Measurements from ENCODE around the gene DUSP10. TPM values are rescaled to one million over a fixed set of nuclear protein-coding genes. Genes with fewer than 3 reads are reported as not detected.

Gene DUSP10
- total RNA-seq, 4 donors from 2014 or later: 2.9 to 7.0 (median 5.9) TPM

DNA sequence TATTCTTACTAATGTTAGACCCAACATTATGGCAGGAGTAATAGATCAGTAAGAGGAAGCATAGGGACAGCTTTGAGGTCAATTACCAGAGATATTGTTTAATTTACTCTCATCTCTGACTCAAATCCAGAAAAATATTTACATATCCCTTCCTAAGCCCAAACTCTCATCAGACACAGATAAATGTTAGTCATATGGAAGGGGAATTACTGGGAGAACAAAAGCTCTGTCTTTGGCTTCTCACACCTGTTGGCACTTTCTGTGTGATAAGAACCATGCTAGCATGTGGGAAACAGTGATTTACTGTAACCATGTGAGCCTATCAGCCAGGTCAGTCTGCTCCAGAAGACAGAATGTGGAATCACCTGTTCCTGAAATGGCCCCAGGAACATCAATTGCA, 72.4 kb downstream of the DUSP10 start:
- no peaks in the 10 kb centered on the region for H3K27me3 ChIP-seq
- H3K27ac ChIP-seq: no peak overlapping the region
- DNase-seq (no peak), ATAC-seq (no peak)
- intact Hi-C loops (cut with DNase I; ENCODE audit: low total_unique reads): no loop called here
- TF ChIP-seq, protein P1, sequence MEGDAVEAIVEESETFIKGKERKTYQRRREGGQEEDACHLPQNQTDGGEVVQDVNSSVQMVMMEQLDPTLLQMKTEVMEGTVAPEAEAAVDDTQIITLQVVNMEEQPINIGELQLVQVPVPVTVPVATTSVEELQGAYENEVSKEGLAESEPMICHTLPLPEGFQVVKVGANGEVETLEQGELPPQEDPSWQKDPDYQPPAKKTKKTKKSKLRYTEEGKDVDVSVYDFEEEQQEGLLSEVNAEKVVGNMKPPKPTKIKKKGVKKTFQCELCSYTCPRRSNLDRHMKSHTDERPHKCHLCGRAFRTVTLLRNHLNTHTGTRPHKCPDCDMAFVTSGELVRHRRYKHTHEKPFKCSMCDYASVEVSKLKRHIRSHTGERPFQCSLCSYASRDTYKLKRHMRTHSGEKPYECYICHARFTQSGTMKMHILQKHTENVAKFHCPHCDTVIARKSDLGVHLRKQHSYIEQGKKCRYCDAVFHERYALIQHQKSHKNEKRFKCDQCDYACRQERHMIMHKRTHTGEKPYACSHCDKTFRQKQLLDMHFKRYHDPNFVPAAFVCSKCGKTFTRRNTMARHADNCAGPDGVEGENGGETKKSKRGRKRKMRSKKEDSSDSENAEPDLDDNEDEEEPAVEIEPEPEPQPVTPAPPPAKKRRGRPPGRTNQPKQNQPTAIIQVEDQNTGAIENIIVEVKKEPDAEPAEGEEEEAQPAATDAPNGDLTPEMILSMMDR (IDR thresholded peaks at IDR 0.05 in 4 of 5, conservative IDR thresholded peaks at IDR 0.05 in 1 of 5): no peak
- TF ChIP-seq POLR2A (IDR thresholded peaks at IDR 0.05): no peak
- H3K9me3 ChIP-seq: no peaks in the 10 kb centered on the region
- H3K4me3 ChIP-seq: no peak overlapping the region
- H3K4me1 ChIP-seq: no peaks in the 10 kb centered on the region
- in situ Hi-C loops (cut with MboI; ENCODE audit: low sequenced_read_pairs in 4 of 4): no loop called here
- H3K36me3 ChIP-seq: no peaks in the 10 kb centered on the region

DNA sequence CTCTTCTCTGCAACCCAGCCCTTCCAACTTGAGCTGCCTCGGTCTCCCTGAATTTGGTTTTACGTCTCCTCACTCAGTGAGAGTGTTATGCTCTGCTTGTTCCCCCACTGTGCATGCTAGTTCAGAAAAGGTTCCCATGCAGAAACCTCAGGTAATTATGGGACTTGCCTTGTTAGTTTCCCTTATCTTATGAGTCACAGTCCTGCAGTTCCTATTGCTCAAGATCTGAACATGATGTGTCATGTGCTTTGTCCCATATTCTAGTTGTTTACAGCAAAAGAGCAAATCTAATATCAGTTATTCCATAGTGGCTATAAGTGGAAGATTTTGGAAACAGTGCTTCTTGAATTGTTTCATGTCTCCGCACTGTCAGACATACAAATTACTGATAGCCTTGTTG, 74.4 kb downstream of the DUSP10 start:
- no peaks in the 10 kb centered on the region for H3K36me3 ChIP-seq
- no peak overlapping the region for H3K27ac ChIP-seq
- no peak for DNase-seq
- no peak for TF ChIP-seq POLR2A (IDR thresholded peaks at IDR 0.05)
- TF ChIP-seq, protein P1 (IDR thresholded peaks at IDR 0.05 in 4 of 5, conservative IDR thresholded peaks at IDR 0.05 in 1 of 5): no peak
- H3K9me3 ChIP-seq: no peaks in the 10 kb centered on the region
- no peak for ATAC-seq
- in situ Hi-C loops (cut with MboI; ENCODE audit: low sequenced_read_pairs in 4 of 4): no loop called here
- no peaks in the 10 kb centered on the region for H3K4me1 ChIP-seq
- H3K27me3 ChIP-seq: no peaks in the 10 kb centered on the region
- no peak overlapping the region for H3K4me3 ChIP-seq
- intact Hi-C loops (cut with DNase I; ENCODE audit: low total_unique reads): no loop called here

DNA sequence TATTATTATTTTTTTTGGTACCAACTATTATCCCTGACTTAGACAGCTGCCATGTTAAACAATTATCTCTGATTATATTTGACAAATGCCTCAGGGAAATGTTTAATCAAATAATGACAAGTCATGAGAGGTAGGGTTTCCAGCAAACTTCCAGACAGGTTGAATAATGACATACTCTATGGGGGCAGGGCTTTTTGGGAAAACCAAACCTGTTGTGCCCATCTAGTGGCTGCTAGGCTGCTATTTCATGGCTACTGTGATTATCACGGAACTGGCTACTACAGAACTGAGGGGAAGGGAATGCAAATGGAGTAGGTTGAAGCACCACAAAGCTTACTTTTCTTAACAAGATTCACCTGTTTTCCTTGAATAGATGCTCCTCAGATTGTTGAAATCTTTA, 77.6 kb downstream of the DUSP10 start:
- no peak for DNase-seq
- intact Hi-C loops (cut with DNase I; ENCODE audit: low total_unique reads): no loop called here

DNA sequence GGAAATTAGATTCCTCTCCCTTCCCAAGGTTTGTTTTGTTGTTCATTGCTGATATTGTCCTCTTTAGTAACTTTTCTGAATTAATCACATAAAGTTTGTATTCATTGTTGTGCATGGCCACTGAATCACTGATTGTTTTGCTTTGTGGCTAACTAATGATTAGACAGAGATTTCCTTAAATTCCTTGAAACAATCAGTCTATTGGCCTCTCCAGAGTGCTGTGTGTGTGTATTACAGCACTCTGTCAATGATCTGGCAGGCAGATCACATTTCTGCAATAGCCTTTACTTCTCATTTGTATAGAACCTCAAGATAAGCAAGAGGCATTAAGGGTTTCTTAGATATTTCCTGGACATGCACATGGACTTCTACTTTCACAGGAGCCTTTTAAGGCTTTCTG, 78.6 kb downstream of the DUSP10 start:
- intact Hi-C loops (cut with DNase I; ENCODE audit: low total_unique reads) (no loop called here), in situ Hi-C loops (cut with MboI; ENCODE audit: low sequenced_read_pairs in 4 of 4) (no loop called here)
- Histone ChIP-seq H3K27ac (no peak overlapping the region), H3K9me3 (no peaks in the 10 kb centered on the region), H3K36me3 (no peaks in the 10 kb centered on the region), H3K4me1 (no peaks in the 10 kb centered on the region), H3K4me3 (no peak overlapping the region), H3K27me3 (no peaks in the 10 kb centered on the region)
- DNase-seq (no peak), ATAC-seq (no peak)
- TF ChIP-seq, protein P1 (IDR thresholded peaks at IDR 0.05 in 4 of 5, conservative IDR thresholded peaks at IDR 0.05 in 1 of 5): no peak
- TF ChIP-seq POLR2A (IDR thresholded peaks at IDR 0.05): no peak

More for the DNA sequence above, 77.6 kb downstream of the DUSP10 start:
- H3K4me1 ChIP-seq: no peaks in the 10 kb centered on the region
- no peaks in the 10 kb centered on the region for H3K9me3 ChIP-seq
- no peak overlapping the region for H3K4me3 ChIP-seq
- TF ChIP-seq, protein P1 (IDR thresholded peaks at IDR 0.05 in 4 of 5, conservative IDR thresholded peaks at IDR 0.05 in 1 of 5): no peak
- TF ChIP-seq POLR2A (IDR thresholded peaks at IDR 0.05): no peak
- no peak for ATAC-seq
- H3K36me3 ChIP-seq: no peaks in the 10 kb centered on the region
- in situ Hi-C loops (cut with MboI; ENCODE audit: low sequenced_read_pairs in 4 of 4): no loop called here
- no peak overlapping the region for H3K27ac ChIP-seq
- H3K27me3 ChIP-seq: no peaks in the 10 kb centered on the region

DNA sequence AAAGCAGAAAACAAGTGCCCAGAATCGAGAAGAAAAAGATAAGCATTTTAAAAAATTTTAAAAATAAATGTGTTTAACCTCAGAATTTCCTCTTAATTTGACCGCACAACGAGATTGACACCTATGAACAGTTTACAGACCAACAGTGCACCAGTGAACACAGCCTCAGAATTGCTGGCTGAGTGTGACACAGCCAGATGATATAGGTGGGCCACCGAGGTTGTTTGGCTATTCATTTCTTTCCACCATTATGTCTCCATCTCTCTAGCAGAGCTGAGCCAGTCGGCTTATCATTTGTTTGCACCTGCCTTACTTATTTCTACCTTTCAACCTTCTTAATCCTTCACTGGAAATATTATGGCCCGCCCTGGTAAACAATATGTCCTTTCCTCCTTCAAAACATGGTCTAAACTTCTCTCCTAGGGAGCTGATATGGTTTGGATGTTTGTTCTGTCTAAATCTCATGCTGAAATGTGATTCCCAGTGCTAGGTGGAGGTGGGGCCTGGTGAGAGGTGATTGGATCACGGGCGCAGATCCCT, 86.1 kb downstream of the DUSP10 start:
- Histone ChIP-seq H3K27me3 (no peaks in the 10 kb centered on the region), H3K27ac (no peak overlapping the region), H3K4me3 (no peak overlapping the region), H3K36me3 (no peaks in the 10 kb centered on the region), H3K9me3 (no peaks in the 10 kb centered on the region), H3K4me1 (no peaks in the 10 kb centered on the region)
- in situ Hi-C loops (cut with MboI; ENCODE audit: low sequenced_read_pairs in 4 of 4) (no loop called here), intact Hi-C loops (cut with DNase I; ENCODE audit: low total_unique reads) (no loop called here)
- DNase-seq (no peak), ATAC-seq (no peak)
- no peak for TF ChIP-seq POLR2A (IDR thresholded peaks at IDR 0.05)
- TF ChIP-seq, protein P1 (IDR thresholded peaks at IDR 0.05 in 4 of 5, conservative IDR thresholded peaks at IDR 0.05 in 1 of 5): no peak
